Measurements from ENCODE around the gene CREB3L1. TPM values are rescaled to one million over a fixed set of nuclear protein-coding genes. Genes with fewer than 3 reads are reported as not detected.
A peak's percentile ranks its signal among the peaks of the same experiment; 100 is the strongest.

Gene CREB3L1
- total RNA-seq, 3 donors from 2014 or later: 0.20 to 0.27 (median 0.26) TPM

DNA sequence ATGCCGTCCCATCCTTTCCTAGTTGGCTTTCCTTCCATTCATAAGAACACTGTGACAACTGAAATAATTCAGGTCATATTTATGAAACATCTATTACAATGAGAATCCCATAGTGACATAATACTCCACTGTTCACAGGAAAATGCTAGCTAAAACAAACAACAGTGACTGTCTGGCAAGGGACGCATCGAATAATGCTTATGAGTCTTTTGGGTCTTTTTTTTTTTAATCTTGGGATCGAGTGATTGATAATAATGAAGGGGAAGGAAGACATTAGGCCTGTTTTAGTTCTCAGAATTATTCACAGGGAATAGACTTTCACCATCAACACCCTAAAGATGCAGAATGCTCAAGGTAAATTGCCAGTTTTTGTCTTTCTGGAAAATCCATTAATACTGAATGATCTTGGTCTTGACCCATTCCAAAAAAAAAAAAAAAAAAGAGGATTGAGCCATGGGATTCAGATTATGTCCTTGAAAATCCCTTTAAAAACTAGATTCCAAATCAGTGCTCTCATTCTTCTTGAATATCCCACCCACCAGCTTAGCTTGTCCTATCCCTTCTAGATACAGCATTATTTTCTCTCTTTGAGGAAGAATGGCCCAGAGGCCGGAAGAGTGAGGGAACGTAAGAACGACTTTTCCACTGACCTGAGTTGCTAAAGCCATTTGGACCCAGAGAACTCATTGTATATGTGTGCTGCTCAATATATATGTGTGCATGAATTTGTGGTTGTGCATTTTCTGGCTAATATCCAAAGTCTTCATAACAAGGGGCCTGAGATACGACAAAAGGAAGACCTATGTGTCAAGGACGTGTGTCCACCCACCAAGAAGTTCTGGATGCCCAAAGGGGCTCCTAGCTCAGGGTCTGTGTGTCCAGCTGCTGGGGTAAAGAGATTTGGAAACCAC, 35.2 kb upstream of the CREB3L1 start:
- H3K9me3 Mint-ChIP-seq: no peaks in the 10 kb centered on the region
- H3K27me3 Mint-ChIP-seq (ENCODE audit: low read depth): peaks cover 9% of the 10 kb centered on the region
- no peak for DNase-seq

DNA sequence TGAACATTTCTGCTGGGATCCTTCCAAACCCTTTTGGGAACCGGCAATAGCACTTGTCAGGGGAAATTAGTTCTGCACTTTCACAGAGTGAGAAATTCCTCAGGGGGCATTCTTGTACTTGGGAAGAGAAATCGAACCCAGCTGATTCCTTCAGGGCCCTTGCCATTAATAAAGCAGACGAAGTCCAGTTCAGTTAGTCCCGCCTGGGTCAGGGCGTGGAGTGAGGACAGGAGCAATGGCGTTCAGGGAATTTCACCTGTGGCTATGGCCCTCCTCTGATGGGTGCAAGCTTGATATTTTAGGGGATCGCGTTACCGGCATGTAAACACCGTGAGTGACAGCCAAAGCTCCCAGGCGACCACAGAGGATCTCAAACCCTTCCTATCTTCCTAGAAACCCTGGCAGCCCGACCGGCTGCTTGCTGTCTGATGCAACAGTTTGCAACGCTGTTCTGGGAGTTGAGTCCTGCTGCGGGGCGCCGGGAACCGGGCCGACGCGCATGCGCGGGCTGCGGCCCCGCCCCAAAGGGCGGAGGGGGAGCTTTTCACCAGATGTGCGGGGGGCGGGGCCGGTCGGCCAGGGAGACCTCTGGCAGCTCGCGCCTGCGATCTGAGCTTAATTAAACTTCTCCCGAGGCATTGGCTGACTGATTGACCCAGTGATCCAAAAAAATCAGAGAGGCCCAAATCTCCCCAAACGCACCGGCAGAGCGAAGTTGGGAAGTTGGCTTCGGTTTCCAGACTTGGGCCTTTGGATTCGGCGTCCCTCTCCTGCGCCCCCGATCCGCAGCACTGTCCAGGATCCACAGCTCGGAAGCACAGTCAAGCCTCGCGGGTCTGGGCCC, 34.3 kb upstream of the CREB3L1 start:
- Mint-ChIP-seq H3K4me1 (ENCODE audit: low read depth) (peaks cover 20% of the 10 kb centered on the region), H3K4me3 (peak overlapping the region; percentile 84), H3K27me3 (ENCODE audit: low read depth) (peaks cover 5% of the 10 kb centered on the region), H3K9me3 (no peaks in the 10 kb centered on the region), H3K36me3 (ENCODE audit: insufficient read depth) (no peaks in the 10 kb centered on the region)
- ATAC-seq (peak; percentile 84 to 88), DNase-seq (peak; percentile 88)

More for the DNA sequence above, 35.2 kb upstream of the CREB3L1 start:
- Mint-ChIP-seq H3K4me3 (peak overlapping the region; percentile 84), H3K4me1 (ENCODE audit: low read depth) (peaks cover 24% of the 10 kb centered on the region), H3K36me3 (ENCODE audit: insufficient read depth) (no peaks in the 10 kb centered on the region)
- no peak for ATAC-seq

DNA sequence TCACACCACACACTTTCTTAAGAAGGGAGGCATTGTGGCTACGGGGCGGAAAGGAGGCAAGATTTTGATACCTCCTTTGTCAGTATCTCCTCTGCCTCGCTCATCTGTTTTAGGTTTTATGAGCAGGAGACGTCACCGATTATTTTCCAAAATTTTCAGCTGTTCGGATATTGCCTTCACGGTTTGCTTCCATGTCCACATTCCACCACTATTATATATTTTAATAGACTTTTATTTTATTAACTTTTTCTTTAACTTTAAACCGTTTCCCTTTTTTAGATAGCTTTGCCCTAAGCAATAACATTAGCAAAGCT, 33.7 kb upstream of the CREB3L1 start:
- no peak for ATAC-seq
- Mint-ChIP-seq H3K27me3 (ENCODE audit: low read depth) (peaks cover 5% of the 10 kb centered on the region), H3K36me3 (ENCODE audit: insufficient read depth) (no peaks in the 10 kb centered on the region), H3K9me3 (no peaks in the 10 kb centered on the region), H3K4me1 (ENCODE audit: low read depth) (peaks cover 16% of the 10 kb centered on the region), H3K4me3 (peak overlapping the region; percentile 84)
- DNase-seq: no peak

DNA sequence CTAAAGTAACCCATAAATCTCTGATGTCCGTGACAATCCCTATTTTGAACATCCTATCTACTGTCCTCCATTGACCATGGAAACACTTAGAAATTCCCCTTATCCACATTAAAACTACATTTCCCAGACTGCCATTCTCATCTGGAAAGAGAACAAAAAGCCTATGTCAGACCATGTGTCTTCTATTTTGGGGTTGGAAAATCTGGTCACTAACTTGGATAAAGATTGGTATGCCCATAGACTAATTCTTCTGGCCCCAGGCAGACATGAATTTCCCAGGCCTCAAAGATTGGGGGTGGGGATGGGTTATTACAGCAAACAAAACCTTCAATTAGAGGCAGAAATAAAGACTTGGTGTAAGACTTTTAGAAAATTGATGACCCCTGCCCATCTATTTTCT, 30.9 kb upstream of the CREB3L1 start:
- Mint-ChIP-seq H3K36me3 (ENCODE audit: insufficient read depth) (no peaks in the 10 kb centered on the region), H3K27me3 (ENCODE audit: low read depth) (peaks cover 3% of the 10 kb centered on the region), H3K4me1 (ENCODE audit: low read depth) (peaks cover 8% of the 10 kb centered on the region), H3K9me3 (no peaks in the 10 kb centered on the region), H3K4me3 (no peak overlapping the region)
- DNase-seq (no peak), ATAC-seq (no peak)

DNA sequence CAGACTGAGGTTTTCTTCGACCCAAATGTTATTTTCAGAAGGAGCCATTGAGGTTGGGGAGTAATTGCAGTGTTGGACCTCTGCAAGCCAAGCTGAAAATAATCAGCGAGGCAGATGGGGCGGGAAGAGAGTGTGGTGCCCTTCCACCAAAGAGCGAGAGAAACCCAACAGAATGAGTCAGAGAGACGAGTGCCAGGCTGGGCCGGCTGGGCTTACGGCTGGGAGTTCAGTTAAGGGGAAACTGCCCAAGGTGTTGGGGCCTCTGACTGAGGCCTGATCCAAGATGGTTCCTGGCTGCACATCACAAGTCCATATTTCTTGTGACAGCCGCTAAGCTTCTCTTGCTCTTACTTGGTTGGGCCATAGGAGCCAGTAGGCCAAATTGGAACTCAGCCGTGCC, 30.4 kb upstream of the CREB3L1 start:
- ATAC-seq: no peak
- Mint-ChIP-seq H3K4me3 (no peak overlapping the region), H3K4me1 (ENCODE audit: low read depth) (peaks cover 8% of the 10 kb centered on the region), H3K9me3 (no peaks in the 10 kb centered on the region), H3K27me3 (ENCODE audit: low read depth) (peaks cover 3% of the 10 kb centered on the region), H3K36me3 (ENCODE audit: insufficient read depth) (no peaks in the 10 kb centered on the region)
- DNase-seq: no peak

DNA sequence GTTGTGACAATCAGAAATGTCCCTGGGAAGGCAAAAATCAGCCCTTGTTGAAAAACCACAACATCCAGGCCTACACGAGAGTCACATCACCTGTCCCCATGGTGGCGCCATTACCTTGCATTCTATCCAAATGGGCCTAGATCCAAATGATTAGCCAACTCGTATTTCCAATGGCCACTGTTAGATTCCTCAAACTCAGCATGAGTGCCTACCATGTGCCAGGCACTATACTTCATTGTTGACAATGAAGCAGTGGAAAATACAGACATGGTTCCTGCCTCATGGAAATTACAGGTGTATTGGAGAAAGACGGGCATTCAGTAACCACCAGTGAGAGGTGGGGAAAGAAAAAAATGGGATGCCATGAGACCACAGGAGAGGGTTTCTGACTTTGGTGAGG, 29.8 kb upstream of the CREB3L1 start:
- no peaks in the 10 kb centered on the region for H3K36me3 Mint-ChIP-seq (ENCODE audit: insufficient read depth)
- no peak overlapping the region for H3K4me3 Mint-ChIP-seq
- H3K27me3 Mint-ChIP-seq (ENCODE audit: low read depth): peaks cover 3% of the 10 kb centered on the region
- no peak for ATAC-seq
- H3K9me3 Mint-ChIP-seq: no peaks in the 10 kb centered on the region
- DNase-seq: no peak
- H3K4me1 Mint-ChIP-seq (ENCODE audit: low read depth): peaks cover 4% of the 10 kb centered on the region

DNA sequence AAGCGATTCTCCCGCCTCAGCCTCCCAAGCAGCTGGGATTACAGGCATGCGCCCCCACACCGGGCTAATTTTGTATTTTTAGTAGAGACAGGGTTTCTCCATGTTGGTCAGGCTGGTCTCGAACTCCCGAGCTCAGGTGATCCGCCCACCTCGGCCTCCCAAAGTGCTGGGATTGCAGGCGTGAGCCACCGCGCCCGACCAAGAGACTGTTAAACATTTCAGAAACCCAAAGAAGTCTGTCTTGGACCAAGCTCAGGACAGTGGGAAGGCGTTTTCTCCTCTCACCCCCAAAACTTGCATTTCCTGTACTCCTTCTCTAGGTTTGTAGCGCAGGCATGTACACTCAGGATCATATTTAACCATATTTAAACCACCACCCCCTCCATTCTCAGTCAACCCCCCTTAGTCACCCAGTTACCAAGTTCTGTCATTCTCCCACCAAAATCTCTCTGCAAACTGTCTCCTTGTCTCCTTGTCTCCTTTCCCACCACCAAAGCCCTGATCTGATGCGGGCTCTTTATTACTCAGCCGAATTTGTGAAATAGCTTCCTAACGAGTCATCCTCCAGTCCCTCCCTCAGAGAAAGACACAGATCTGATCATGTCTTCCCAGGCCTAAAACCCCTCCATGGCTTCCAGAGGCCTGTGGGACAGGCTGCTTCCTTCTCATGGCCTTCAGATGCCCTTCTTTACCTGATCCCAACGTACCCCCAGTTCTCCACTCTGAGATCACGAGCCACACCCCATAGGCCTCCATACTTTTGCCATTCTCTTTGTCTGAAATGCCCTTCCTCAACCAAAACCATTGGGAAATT, 29.0 kb upstream of the CREB3L1 start:
- peak in 1 of 2 donors; percentile 38 for ATAC-seq
- DNase-seq: no peak
- H3K9me3 Mint-ChIP-seq: no peaks in the 10 kb centered on the region
- peaks cover 2% of the 10 kb centered on the region for H3K4me1 Mint-ChIP-seq (ENCODE audit: low read depth)
- no peaks in the 10 kb centered on the region for H3K36me3 Mint-ChIP-seq (ENCODE audit: insufficient read depth)
- no peak overlapping the region for H3K4me3 Mint-ChIP-seq
- H3K27me3 Mint-ChIP-seq (ENCODE audit: low read depth): peaks cover 3% of the 10 kb centered on the region

DNA sequence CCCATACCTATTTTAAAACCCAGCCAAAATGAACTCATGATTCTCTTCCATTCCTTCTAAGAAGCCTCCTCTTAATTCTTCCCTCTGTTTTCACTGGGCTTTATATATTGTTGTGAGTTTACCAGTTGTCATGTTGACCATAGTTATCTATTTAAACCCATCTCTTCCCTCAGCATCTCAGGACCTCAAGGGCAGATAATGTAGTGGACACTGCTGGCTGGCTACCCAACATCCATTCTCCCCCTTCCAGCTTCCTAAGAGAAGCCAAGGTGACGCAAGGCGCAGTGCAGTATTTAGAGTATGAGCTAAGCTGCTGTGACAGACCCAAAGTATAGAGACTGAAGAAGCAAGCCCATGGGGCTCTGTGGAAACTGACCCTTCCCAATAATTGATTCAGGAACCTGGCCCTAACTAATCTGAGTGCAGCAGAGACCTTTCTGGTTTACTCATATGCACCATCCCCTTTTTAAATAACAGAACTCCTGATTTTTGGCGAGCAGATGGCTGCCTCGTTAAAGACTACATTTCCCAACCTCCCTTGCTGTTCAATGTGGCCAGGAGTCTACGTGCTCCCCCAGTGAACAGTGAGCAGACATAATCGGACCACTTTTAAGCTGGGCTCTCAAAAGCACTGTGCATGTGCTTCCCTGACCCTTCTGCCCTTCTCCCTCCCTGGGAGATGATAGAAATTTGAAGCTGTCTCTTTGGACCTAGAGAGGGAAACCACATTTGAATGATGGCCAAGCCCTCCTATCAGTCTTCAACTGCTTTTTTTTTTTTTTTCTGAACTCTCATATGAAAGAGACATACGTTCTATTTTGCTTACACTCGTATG, 28.1 kb upstream of the CREB3L1 start:
- H3K36me3 Mint-ChIP-seq (ENCODE audit: insufficient read depth): no peaks in the 10 kb centered on the region
- DNase-seq: no peak
- no peak overlapping the region for H3K4me3 Mint-ChIP-seq
- H3K9me3 Mint-ChIP-seq: no peaks in the 10 kb centered on the region
- H3K27me3 Mint-ChIP-seq (ENCODE audit: low read depth): peaks cover 3% of the 10 kb centered on the region
- no peaks in the 10 kb centered on the region for H3K4me1 Mint-ChIP-seq (ENCODE audit: low read depth)
- ATAC-seq: no peak

DNA sequence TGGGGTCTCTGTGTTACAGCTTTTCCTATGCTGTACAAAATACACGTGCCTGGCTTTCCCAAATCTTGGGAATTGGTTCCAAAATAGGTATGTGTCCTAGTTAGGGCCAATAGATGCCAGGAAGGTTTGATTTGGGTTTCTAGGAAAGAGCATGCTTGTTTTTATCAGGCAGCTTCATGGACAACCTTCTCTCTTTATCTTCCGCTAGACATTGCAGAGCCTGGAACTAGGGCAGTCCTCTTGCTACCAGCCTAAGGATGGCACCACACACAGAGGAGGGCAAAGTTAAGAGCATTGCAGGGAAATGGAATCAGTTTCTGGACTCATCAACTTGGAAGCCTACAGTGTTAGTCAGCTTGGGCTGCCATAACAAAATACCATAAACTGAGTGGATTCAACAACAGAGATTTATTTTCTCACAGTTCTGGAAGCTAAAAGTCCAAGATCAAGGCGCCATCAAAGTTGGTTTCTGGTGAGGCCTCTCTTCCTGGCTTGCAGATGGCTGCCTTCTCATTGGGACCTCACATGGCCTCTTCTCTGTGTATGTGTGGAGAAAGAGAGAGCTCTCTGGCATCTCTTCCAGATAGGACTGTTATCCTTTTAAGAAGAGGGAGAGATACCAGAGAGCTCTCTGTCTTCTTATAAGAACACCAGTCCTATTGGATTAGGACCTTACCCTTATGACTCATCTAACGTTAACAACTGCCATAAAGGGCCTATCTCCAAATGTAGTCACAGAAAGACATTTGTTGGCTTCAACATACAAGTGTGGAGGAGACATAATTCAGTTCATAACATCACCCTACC, 27.3 kb upstream of the CREB3L1 start:
- DNase-seq (no peak), ATAC-seq (no peak)
- Mint-ChIP-seq H3K36me3 (ENCODE audit: insufficient read depth) (no peaks in the 10 kb centered on the region), H3K9me3 (no peaks in the 10 kb centered on the region), H3K4me1 (ENCODE audit: low read depth) (no peaks in the 10 kb centered on the region), H3K4me3 (no peak overlapping the region), H3K27me3 (ENCODE audit: low read depth) (no peaks in the 10 kb centered on the region)

DNA sequence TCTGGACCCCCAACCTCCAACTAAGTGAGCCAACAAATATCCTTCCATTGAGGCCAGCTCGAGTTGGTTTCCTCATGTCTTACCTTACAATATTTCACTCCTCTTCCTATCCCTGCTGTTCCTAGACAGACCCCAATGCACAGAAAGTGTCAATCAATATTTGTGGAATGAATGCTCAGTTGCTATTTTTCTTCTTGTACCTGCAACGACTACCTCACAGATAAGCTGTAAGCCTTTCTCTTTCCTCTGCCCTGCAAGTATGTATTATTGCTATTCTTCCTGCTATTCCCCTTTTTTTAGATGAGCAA, 26.8 kb upstream of the CREB3L1 start:
- Mint-ChIP-seq H3K9me3 (no peaks in the 10 kb centered on the region), H3K4me1 (ENCODE audit: low read depth) (no peaks in the 10 kb centered on the region), H3K4me3 (no peak overlapping the region), H3K27me3 (ENCODE audit: low read depth) (no peaks in the 10 kb centered on the region), H3K36me3 (ENCODE audit: insufficient read depth) (no peaks in the 10 kb centered on the region)
- ATAC-seq (no peak), DNase-seq (no peak)

DNA sequence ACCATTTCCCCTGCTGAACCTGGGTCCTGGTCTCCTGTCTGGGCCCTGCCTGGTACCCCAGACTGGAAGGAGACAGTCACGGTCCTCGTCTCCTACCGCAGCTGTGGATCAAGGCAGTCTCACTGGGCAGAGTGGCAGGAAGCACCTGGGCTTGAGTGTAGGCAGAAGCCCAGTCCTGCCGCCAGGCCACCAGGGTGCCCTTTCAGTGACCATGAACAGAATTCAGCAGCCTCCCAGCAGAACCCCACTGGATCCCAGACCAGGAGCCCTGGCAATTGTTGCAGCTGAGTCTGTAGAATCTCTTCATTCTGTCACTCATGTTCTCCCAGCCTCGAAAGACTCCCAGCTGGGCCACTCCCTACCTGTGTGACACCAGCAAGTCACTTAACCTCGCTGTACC, 25.5 kb upstream of the CREB3L1 start:
- Mint-ChIP-seq H3K4me1 (ENCODE audit: low read depth) (no peaks in the 10 kb centered on the region), H3K27me3 (ENCODE audit: low read depth) (no peaks in the 10 kb centered on the region)
- ATAC-seq: no peak

DNA sequence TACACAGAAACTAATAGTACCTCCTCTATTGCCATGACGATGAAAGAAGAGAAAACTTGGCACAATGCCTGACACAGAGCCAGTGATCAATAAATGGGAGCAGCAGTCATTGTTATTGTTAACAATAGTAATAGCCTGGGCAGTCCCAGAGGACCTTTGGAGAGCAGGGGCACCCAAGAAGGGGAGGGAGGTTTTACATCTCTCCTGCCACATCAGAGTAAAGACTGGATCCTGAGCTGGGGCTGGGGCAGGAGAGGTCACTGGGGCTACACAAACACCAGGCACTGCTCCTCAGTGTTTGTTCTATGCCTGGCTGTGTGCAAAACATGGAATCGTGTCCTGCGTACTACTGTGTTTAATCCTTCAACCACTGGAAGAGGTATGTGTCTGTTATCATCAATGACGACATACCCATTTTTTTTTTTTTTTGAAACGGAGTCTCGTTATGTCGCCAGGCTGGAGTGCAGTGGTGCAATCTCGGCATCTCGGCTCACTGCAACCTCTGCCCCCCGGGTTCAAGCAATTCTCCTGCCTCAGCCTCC, 25.0 kb upstream of the CREB3L1 start:
- no peaks in the 10 kb centered on the region for H3K36me3 Mint-ChIP-seq (ENCODE audit: insufficient read depth)
- H3K9me3 Mint-ChIP-seq: no peaks in the 10 kb centered on the region
- DNase-seq (no peak), ATAC-seq (no peak)
- no peaks in the 10 kb centered on the region for H3K4me1 Mint-ChIP-seq (ENCODE audit: low read depth)
- H3K4me3 Mint-ChIP-seq: no peak overlapping the region
- no peaks in the 10 kb centered on the region for H3K27me3 Mint-ChIP-seq (ENCODE audit: low read depth)

More for the DNA sequence above, 25.5 kb upstream of the CREB3L1 start:
- DNase-seq: no peak
- no peak overlapping the region for H3K4me3 Mint-ChIP-seq
- H3K9me3 Mint-ChIP-seq: no peaks in the 10 kb centered on the region
- H3K36me3 Mint-ChIP-seq (ENCODE audit: insufficient read depth): no peaks in the 10 kb centered on the region

Data from activated T-cell treated with anti-CD3 and anti-CD28 coated beads, Interleukin-2, amount 50 U/mL, for 4 hours (primary cell).